ENCODE data around the gene OR2A12.
"Not testable (repeated sequence)": the region's sequence is repeated elsewhere in the genome, so short reads cannot be mapped to it uniquely, and the experiment has no call there.

The OR2A12 gene

GRCh38 chr7:144122876-144123275 is 36.8 kb downstream of the OR2A12 start, which contains the start of gene OR2A14:
Gene OR2A14 (plus strand): TSS chr7:144123176. CDS start chr7:144129113, 5,937 bp downstream.
- no peak for DNase-seq

GRCh38 chr7:144127714-144128334 is 41.7 kb downstream of the OR2A12 start:
- DNase-seq = peak; percentile 57

DNA sequence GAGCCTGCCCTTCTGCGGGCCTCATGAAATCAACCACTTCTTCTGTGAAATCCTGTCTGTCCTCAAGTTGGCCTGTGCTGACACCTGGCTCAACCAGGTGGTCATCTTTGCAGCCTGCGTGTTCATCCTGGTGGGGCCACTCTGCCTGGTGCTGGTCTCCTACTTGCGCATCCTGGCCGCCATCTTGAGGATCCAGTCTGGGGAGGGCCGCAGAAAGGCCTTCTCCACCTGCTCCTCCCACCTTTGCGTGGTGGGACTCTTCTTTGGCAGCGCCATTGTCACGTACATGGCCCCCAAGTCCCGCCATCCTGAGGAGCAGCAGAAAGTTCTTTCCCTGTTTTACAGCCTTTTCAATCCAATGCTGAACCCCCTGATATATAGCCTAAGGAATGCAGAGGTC is 43.5 kb downstream of the OR2A12 start:
- DNase-seq = not testable (repeated sequence)

- no peak for DNase-seq
Observed at GRCh38 chr7:144130730-144131129, 44.7 kb downstream of the OR2A12 start.

GRCh38 chr7:144132262-144132661 is 46.2 kb downstream of the OR2A12 start:
- DNase-seq = no peak

DNA sequence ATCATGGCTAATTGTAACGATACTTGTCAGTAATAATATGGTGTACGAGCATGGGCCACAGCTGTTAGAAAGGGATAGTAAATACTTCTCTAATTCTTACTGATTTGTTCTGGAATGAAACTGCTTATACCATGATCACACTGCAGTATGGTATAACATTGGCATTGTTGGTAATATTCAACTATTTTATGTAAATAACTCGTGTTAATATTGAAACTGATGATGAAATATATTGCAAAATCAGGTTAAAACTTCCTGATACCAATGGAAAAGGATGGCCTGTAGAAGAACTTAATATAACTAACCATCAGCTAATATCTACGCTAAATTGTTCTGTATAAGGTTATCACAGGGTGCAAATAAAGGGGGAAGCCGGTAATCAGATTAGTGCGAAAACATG is 47.2 kb downstream of the OR2A12 start:
- no peak for DNase-seq

- no peak for DNase-seq
Observed at GRCh38 chr7:144134116-144134515, 48.0 kb downstream of the OR2A12 start.

- no peak for DNase-seq
Observed at GRCh38 chr7:144137501-144137900, 51.4 kb downstream of the OR2A12 start.

DNA sequence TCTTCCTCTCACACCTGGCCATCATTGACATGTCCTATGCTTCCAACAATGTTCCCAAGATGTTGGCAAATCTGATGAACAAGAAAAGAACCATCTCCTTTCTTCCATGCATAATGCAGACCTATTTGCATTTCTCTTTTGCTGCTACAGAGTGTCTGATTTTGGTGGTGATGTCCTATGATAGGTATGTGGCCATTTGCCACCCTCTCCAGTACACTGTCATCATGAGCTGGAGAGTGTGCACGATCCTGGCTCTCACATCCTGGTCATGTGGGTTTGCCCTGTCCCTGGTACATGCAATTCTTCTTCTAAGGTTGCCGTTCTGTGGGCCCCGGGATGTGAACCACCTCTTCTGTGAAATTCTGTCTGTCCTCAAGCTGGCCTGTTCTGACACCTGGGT is 56.1 kb downstream of the OR2A12 start:
- DNase-seq = no peak

DNA sequence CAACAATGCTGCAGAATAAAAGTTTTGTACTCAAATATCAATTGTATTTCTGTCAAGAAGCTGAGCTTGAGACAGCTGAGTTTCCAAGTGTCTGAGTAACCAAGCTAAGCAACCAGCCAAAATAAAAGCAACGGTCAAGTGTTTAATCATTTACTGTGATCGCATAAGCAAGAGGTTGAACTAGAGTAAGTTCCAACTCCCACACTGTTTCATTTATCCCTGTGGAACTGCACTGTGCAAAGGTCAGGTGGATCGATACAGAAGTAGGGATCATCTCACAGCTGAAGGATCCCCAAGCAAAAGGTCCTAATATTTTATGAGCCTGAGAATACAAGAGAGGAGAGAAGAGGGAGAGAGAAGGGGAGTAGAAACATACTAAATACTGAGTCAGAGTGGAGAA is 58.3 kb downstream of the OR2A12 start:
- no peak for DNase-seq

GRCh38 chr7:144148224-144148827 is 62.2 kb downstream of the OR2A12 start:
- DNase-seq = no peak
